ENCODE results near the gene TRMT10B. TPM values are rescaled to one million over a fixed set of nuclear protein-coding genes. Genes with fewer than 3 reads are reported as not detected.

Gene TRMT10B
- total RNA-seq, 1 experiment from 2014 or later: 5.7 TPM

DNA sequence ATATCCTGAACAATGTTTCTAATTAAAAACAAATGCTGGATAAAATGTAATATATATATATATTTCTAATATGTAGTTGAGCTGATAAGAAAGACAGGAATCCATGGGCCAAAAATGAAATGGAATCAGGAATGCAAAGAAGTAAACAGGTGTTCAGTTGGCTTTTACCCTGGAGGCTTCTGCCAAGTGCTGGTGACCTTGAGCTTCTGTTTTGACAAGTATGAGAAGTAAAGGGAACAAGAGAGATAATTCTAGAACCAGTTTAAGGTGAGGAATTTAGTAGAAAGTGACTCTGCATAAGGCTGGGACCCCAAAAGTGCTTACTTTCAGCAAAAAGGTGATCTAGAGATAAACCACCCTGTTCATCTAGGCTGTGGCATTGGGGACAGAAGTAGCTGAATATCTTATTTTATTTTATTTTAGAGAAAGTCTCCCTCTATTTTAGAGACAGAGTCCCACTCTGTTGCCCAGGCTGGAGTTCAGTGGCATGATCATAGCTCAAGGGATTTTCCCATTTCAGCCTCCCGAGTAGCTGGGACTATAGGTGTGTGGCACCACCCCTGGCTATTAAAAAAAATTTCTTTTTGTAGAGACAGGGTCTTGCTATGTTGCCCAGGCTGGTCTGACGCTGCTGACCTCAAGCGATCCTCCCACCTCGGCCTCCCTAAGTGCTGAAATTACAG is 74.0 kb downstream of the TRMT10B start:
- Histone ChIP-seq H3K4ac (ENCODE audit: low read depth, low read length) (no peak overlapping the region), H3K9me3 (ENCODE audit: control insufficient read depth, low read depth, low read length) (no peaks in the 10 kb centered on the region), H3K4me2 (ENCODE audit: insufficient read depth, insufficient read length, low read length) (no peak overlapping the region), H2BK20ac (ENCODE audit: low read depth, low read length, poor library complexity, severe bottlenecking) (no peak overlapping the region), H2BK12ac (ENCODE audit: insufficient read length, low read depth, low read length) (no peak overlapping the region), H4K8ac (replicated peaks; ENCODE audit: insufficient read length, low read depth, low read length) (no peak overlapping the region), H3K9ac (ENCODE audit: extremely low read depth, insufficient read length, low read length) (no peak overlapping the region), H3K56ac (ENCODE audit: insufficient read length, low read depth, low read length) (no peak overlapping the region), H3K18ac (ENCODE audit: insufficient read length, low read depth, low read length) (no peak overlapping the region), H3K27me3 (ENCODE audit: insufficient read depth, low read length) (no peaks in the 10 kb centered on the region), H3K27ac (ENCODE audit: insufficient read length, low read depth, low read length) (no peak overlapping the region), H3K23ac (ENCODE audit: insufficient read length, low read depth, low read length) (no peak overlapping the region), H3K79me2 (ENCODE audit: insufficient read depth, low read length) (no peaks in the 10 kb centered on the region), H2BK15ac (ENCODE audit: low read depth, low read length) (no peak overlapping the region), H2AK5ac (ENCODE audit: insufficient read length, low read length) (no peak overlapping the region), H3T11ph (ENCODE audit: low read length) (no peak overlapping the region), H3K79me1 (ENCODE audit: insufficient read depth, low read depth, low read length, poor library complexity, severe bottlenecking) (no peaks in the 10 kb centered on the region), H3K23me2 (ENCODE audit: insufficient read length, low read depth, low read length, poor library complexity, severe bottlenecking) (no peaks in the 10 kb centered on the region), H4K91ac (ENCODE audit: insufficient read length, low read depth, low read length) (no peak overlapping the region), H3K4me1 (ENCODE audit: insufficient read depth, low read length) (no peaks in the 10 kb centered on the region), H2AFZ (ENCODE audit: low read length) (no peak overlapping the region), H2BK120ac (ENCODE audit: low read depth, low read length, poor library complexity, severe bottlenecking) (no peak overlapping the region), H4K20me1 (ENCODE audit: control insufficient read depth, insufficient read depth, insufficient read length) (no peaks in the 10 kb centered on the region), H4K5ac (ENCODE audit: insufficient read length, low read depth, low read length) (no peak overlapping the region), H2BK5ac (ENCODE audit: insufficient read length, low read length) (no peak overlapping the region), H3K14ac (ENCODE audit: insufficient read depth, low read length) (no peak overlapping the region)
- no peaks in the 10 kb centered on the region for H3K4me1 Mint-ChIP-seq
- peaks cover 5 to 23% (median 13%) of the 10 kb centered on the region in 3 experiments; a peak in 6 of 7 replicates for H3K36me3 Mint-ChIP-seq (ENCODE audit: insufficient read depth in 1 of 3, low read depth in 3 of 3)
- H3K9me3 Mint-ChIP-seq: no peaks in the 10 kb centered on the region
- no peak for DNase-seq
- TF ChIP-seq, protein P1, sequence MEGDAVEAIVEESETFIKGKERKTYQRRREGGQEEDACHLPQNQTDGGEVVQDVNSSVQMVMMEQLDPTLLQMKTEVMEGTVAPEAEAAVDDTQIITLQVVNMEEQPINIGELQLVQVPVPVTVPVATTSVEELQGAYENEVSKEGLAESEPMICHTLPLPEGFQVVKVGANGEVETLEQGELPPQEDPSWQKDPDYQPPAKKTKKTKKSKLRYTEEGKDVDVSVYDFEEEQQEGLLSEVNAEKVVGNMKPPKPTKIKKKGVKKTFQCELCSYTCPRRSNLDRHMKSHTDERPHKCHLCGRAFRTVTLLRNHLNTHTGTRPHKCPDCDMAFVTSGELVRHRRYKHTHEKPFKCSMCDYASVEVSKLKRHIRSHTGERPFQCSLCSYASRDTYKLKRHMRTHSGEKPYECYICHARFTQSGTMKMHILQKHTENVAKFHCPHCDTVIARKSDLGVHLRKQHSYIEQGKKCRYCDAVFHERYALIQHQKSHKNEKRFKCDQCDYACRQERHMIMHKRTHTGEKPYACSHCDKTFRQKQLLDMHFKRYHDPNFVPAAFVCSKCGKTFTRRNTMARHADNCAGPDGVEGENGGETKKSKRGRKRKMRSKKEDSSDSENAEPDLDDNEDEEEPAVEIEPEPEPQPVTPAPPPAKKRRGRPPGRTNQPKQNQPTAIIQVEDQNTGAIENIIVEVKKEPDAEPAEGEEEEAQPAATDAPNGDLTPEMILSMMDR (conservative IDR thresholded peaks at IDR 0.05): no peak
- no peaks in the 10 kb centered on the region for H3K27me3 Mint-ChIP-seq (ENCODE audit: low read depth)
- H3K4me3 Mint-ChIP-seq: no peak overlapping the region
- H3K27ac Mint-ChIP-seq: no peak overlapping the region
- no CpG with 5 or more reads among the region's 4 CpGs for WGBS (ENCODE audit: extremely low coverage, insufficient read length, low lambda C conversion rate)

Other genes with a start within 250 kb of the TRMT10B start
- 16.2 and 16.8 TPM in 2 replicates for gene FBXO10, start 177.4 kb upstream of the TRMT10B start, total RNA-seq (2021)
- gene TOMM5, start 161.2 kb upstream of the TRMT10B start, total RNA-seq (2021): 123 and 124 TPM in 2 replicates
- 0.04 and 0.13 TPM in 2 replicates for gene FRMPD1, start 102.9 kb upstream of the TRMT10B start, total RNA-seq (2021)
- 81.0 and 93.8 TPM in 2 replicates for gene EXOSC3, start 31.3 kb downstream of the TRMT10B start, total RNA-seq (2021)
- 13.4 and 14.2 TPM in 2 replicates for gene DCAF10, start 47.0 kb downstream of the TRMT10B start, total RNA-seq (2021)
- gene SLC25A51, start 150.3 kb downstream of the TRMT10B start, total RNA-seq (2021): 12.4 and 12.9 TPM in 2 replicates